A549 (cell line): ENCODE results near the gene FARP2.

ENCODE experiments used
- JUN ChIP-seq, 2 experiments: fragments of >200 bp; sonication (Bioruptor Twin); formaldehyde crosslinking; IDR thresholded peaks; 2 replicates in 1 of 2; 3 replicates in 1 of 2; pipeline ENCODE4 v1.6.1; 2016 to 2017
- PBX3 ChIP-seq: IDR thresholded peaks from 2 replicates; pipeline ENCODE4 v1.6.1; 2012
- POLR2A ChIP-seq: IDR thresholded peaks from 2 replicates; pipeline ENCODE4 v1.6.1; 2012; ENCODE audit warnings: mild to moderate bottlenecking, low read length
- SMC3 ChIP-seq: fragments of >200 bp; sonication (Bioruptor Twin); formaldehyde crosslinking; IDR thresholded peaks from 3 replicates; pipeline ENCODE4 v1.6.1; 2018; ENCODE audit warnings: inconsistent platforms

GRCh38 chr2:241454837-241455485 lies 98.9 kb downstream of the FARP2 start:
- TF ChIP-seq SMC3 (no peak), POLR2A (no peak), JUN (IDR thresholded peaks at IDR 0.05) (no peak), PBX3 (no peak)
